Natural killer cell treated with Interleukin-12 subunit alpha and Interleukin-12 subunit beta and Interleukin-15 and Interleukin-18, amount 100 ng/mL, for 72 hours (primary cell): ENCODE data around the gene GRM8. TPM values are rescaled to one million over a fixed set of nuclear protein-coding genes. Genes with fewer than 3 reads are reported as not detected.

ENCODE experiments used
- ATAC-seq, 2 donors: fragments of 150-1000 bp; cut with Tn5 transposase in 1 of 2; sonication (Bioruptor Pico), chemical (Tn5 transposase) in 1 of 2; 2 replicates each; pipeline ENCODE4 v1.10.0; 2021
- DNase-seq: peaks from one replicate; pipeline ENCODE4 v3.0.0; 2022; ENCODE audit warnings: low spot score
- H3K27ac Mint-ChIP-seq, 2 donors: 1 replicate in 1 of 2; 2 replicates in 1 of 2; pipeline ENCODE4 v1.8.0; 2022; ENCODE audit warnings: mixed read lengths in 2 of 2, mild to moderate bottlenecking in 1 of 2, moderate library complexity in 1 of 2
- H3K27me3 Mint-ChIP-seq, 2 donors: 1 replicate in 1 of 2; 2 replicates in 1 of 2; pipeline ENCODE4 v1.8.0; 2022; ENCODE audit warnings: mixed read lengths in 2 of 2
- H3K36me3 Mint-ChIP-seq: one replicate; pipeline ENCODE4 v1.8.0; 2022; ENCODE audit warnings: mixed read lengths
- H3K4me1 Mint-ChIP-seq, 2 donors: 1 replicate in 1 of 2; 2 replicates in 1 of 2; pipeline ENCODE4 v1.8.0; 2022; ENCODE audit warnings: low read depth in 2 of 2, mixed read lengths in 2 of 2, mild to moderate bottlenecking in 1 of 2
- H3K4me3 Mint-ChIP-seq: one replicate; pipeline ENCODE4 v1.8.0; 2022; ENCODE audit warnings: mixed read lengths
- H3K9me3 Mint-ChIP-seq: 2 replicates; pipeline ENCODE4 v1.8.0; 2022; ENCODE audit warnings: mixed read lengths
- total RNA-seq, 2 donors: library from RNA; stranded (reverse); gene quantifications; one replicate each; pipeline ENCODE4 v1.2.3, GENCODE V29; 2022

GRM8 gene
- total RNA-seq, 2 donors from 2014 or later = not detected

GRCh38 chr7:127209886-127210285 lies 42.9 kb downstream of the GRM8 start:
- H3K27ac Mint-ChIP-seq = no peak overlapping the region
- no peaks in the 10 kb centered on the region for H3K9me3 Mint-ChIP-seq
- H3K4me1 Mint-ChIP-seq = no peaks in the 10 kb centered on the region
- no peaks in the 10 kb centered on the region for H3K36me3 Mint-ChIP-seq
- peaks cover 27 to 50% of the 10 kb centered on the region in 2 donors for H3K27me3 Mint-ChIP-seq
- H3K4me3 Mint-ChIP-seq = no peak overlapping the region
- ATAC-seq (no peak), DNase-seq (no peak)

GRCh38 chr7:127208860-127209259 lies 43.9 kb downstream of the GRM8 start:
- H3K27me3 Mint-ChIP-seq = peaks cover 27 to 41% of the 10 kb centered on the region in 2 donors
- H3K36me3 Mint-ChIP-seq = no peaks in the 10 kb centered on the region
- DNase-seq = no peak
- ATAC-seq = no peak
- no peaks in the 10 kb centered on the region for H3K9me3 Mint-ChIP-seq
- no peak overlapping the region for H3K27ac Mint-ChIP-seq
- no peak overlapping the region for H3K4me3 Mint-ChIP-seq
- H3K4me1 Mint-ChIP-seq = no peaks in the 10 kb centered on the region

GRCh38 chr7:127208351-127208750 lies 44.4 kb downstream of the GRM8 start:
- Mint-ChIP-seq H3K27me3 (peaks cover 24 to 36% of the 10 kb centered on the region in 2 donors), H3K4me1 (no peaks in the 10 kb centered on the region)
- no peak for ATAC-seq

GRCh38 chr7:127207806-127208205 lies 44.9 kb downstream of the GRM8 start:
- Mint-ChIP-seq H3K4me3 (no peak overlapping the region), H3K27ac (no peak overlapping the region), H3K4me1 (no peaks in the 10 kb centered on the region), H3K36me3 (no peaks in the 10 kb centered on the region), H3K27me3 (peaks cover 24 to 31% of the 10 kb centered on the region in 2 donors), H3K9me3 (no peaks in the 10 kb centered on the region)
- no peak for ATAC-seq
- no peak for DNase-seq

More at GRCh38 chr7:127208351-127208750, 44.4 kb downstream of the GRM8 start:
- Mint-ChIP-seq H3K4me3 (no peak overlapping the region), H3K36me3 (no peaks in the 10 kb centered on the region), H3K27ac (no peak overlapping the region), H3K9me3 (no peaks in the 10 kb centered on the region)
- DNase-seq = no peak

GRCh38 chr7:127207230-127207629 lies 45.5 kb downstream of the GRM8 start:
- H3K9me3 Mint-ChIP-seq = no peaks in the 10 kb centered on the region
- H3K27me3 Mint-ChIP-seq = peaks cover 24 to 29% of the 10 kb centered on the region in 2 donors
- H3K27ac Mint-ChIP-seq = no peak overlapping the region
- H3K36me3 Mint-ChIP-seq = no peaks in the 10 kb centered on the region
- H3K4me3 Mint-ChIP-seq = no peak overlapping the region
- DNase-seq (no peak), ATAC-seq (no peak)
- no peaks in the 10 kb centered on the region for H3K4me1 Mint-ChIP-seq

- Mint-ChIP-seq H3K27me3 (peaks cover 7 to 23% of the 10 kb centered on the region in 2 donors), H3K27ac (no peak overlapping the region), H3K4me1 (no peaks in the 10 kb centered on the region), H3K9me3 (no peaks in the 10 kb centered on the region), H3K4me3 (no peak overlapping the region), H3K36me3 (no peaks in the 10 kb centered on the region)
- DNase-seq (no peak), ATAC-seq (no peak)
These were observed 58.2 kb downstream of the GRM8 start for GRCh38 chr7:127194571-127194970.

GRCh38 chr7:127189886-127190285 lies 62.9 kb downstream of the GRM8 start:
- Mint-ChIP-seq H3K4me1 (no peaks in the 10 kb centered on the region), H3K9me3 (no peaks in the 10 kb centered on the region), H3K36me3 (no peaks in the 10 kb centered on the region), H3K27me3 (peaks cover 7 to 34% of the 10 kb centered on the region in 2 donors), H3K27ac (no peak overlapping the region), H3K4me3 (no peak overlapping the region)
- ATAC-seq (no peak), DNase-seq (no peak)

- H3K4me1 Mint-ChIP-seq = no peaks in the 10 kb centered on the region
- DNase-seq = no peak
- H3K9me3 Mint-ChIP-seq = no peaks in the 10 kb centered on the region
- no peaks in the 10 kb centered on the region for H3K36me3 Mint-ChIP-seq
- no peak overlapping the region for H3K4me3 Mint-ChIP-seq
- no peak for ATAC-seq
- no peak overlapping the region for H3K27ac Mint-ChIP-seq
- H3K27me3 Mint-ChIP-seq = peaks cover 7 to 34% of the 10 kb centered on the region in 2 donors
These were observed 63.7 kb downstream of the GRM8 start for GRCh38 chr7:127189074-127189473.

GRCh38 chr7:127187740-127188139 lies 65.0 kb downstream of the GRM8 start:
- Mint-ChIP-seq H3K4me1 (no peaks in the 10 kb centered on the region), H3K9me3 (no peaks in the 10 kb centered on the region), H3K36me3 (no peaks in the 10 kb centered on the region), H3K27ac (no peak overlapping the region), H3K27me3 (peaks cover 5 to 41% of the 10 kb centered on the region in 2 donors), H3K4me3 (no peak overlapping the region)
- DNase-seq = no peak
- no peak for ATAC-seq

- no peak for ATAC-seq
- H3K27ac Mint-ChIP-seq = no peak overlapping the region
- no peaks in the 10 kb centered on the region for H3K4me1 Mint-ChIP-seq
- no peaks in the 10 kb centered on the region for H3K9me3 Mint-ChIP-seq
- peaks cover 0 to 37% of the 10 kb centered on the region in 2 donors for H3K27me3 Mint-ChIP-seq
- H3K4me3 Mint-ChIP-seq = no peak overlapping the region
- no peaks in the 10 kb centered on the region for H3K36me3 Mint-ChIP-seq
- DNase-seq = no peak
These were observed 66.1 kb downstream of the GRM8 start for GRCh38 chr7:127186686-127187085.

- Mint-ChIP-seq H3K27me3 (peaks cover 2 to 41% of the 10 kb centered on the region in 2 donors), H3K4me1 (no peaks in the 10 kb centered on the region), H3K4me3 (no peak overlapping the region), H3K9me3 (peaks cover 24% of the 10 kb centered on the region), H3K36me3 (no peaks in the 10 kb centered on the region), H3K27ac (no peak overlapping the region)
- ATAC-seq = no peak
- no peak for DNase-seq
These were observed 75.6 kb downstream of the GRM8 start for GRCh38 chr7:127177156-127177555.

- Mint-ChIP-seq H3K36me3 (no peaks in the 10 kb centered on the region), H3K27me3 (peaks cover 3 to 17% of the 10 kb centered on the region in 2 donors), H3K9me3 (no peaks in the 10 kb centered on the region), H3K4me3 (no peak overlapping the region), H3K27ac (no peak overlapping the region), H3K4me1 (no peaks in the 10 kb centered on the region)
- DNase-seq (no peak), ATAC-seq (no peak)
These were observed 90.4 kb downstream of the GRM8 start for GRCh38 chr7:127162366-127162765.

- Mint-ChIP-seq H3K27ac (no peak overlapping the region), H3K27me3 (peaks cover 4 to 29% of the 10 kb centered on the region in 2 donors), H3K36me3 (no peaks in the 10 kb centered on the region), H3K9me3 (no peaks in the 10 kb centered on the region), H3K4me1 (no peaks in the 10 kb centered on the region), H3K4me3 (no peak overlapping the region)
- ATAC-seq = no peak
- DNase-seq = no peak
These were observed 94.1 kb downstream of the GRM8 start for GRCh38 chr7:127158659-127159058.

GRCh38 chr7:127154958-127155357 lies 97.8 kb downstream of the GRM8 start:
- no peaks in the 10 kb centered on the region for H3K4me1 Mint-ChIP-seq
- no peak for DNase-seq
- no peaks in the 10 kb centered on the region for H3K36me3 Mint-ChIP-seq
- peaks cover 4 to 29% of the 10 kb centered on the region in 2 donors for H3K27me3 Mint-ChIP-seq
- H3K4me3 Mint-ChIP-seq = no peak overlapping the region
- no peaks in the 10 kb centered on the region for H3K9me3 Mint-ChIP-seq
- ATAC-seq = no peak
- H3K27ac Mint-ChIP-seq = no peak overlapping the region

- no peaks in the 10 kb centered on the region for H3K9me3 Mint-ChIP-seq
- H3K27ac Mint-ChIP-seq = no peak overlapping the region
- ATAC-seq (no peak), DNase-seq (no peak)
- no peak overlapping the region for H3K4me3 Mint-ChIP-seq
- H3K36me3 Mint-ChIP-seq = no peaks in the 10 kb centered on the region
- H3K4me1 Mint-ChIP-seq = no peaks in the 10 kb centered on the region
- peaks cover 6 to 29% of the 10 kb centered on the region in 2 donors for H3K27me3 Mint-ChIP-seq
These were observed 98.6 kb downstream of the GRM8 start for GRCh38 chr7:127154101-127154500.
